Activated CD8-positive, alpha-beta memory T cell treated with anti-CD3 and anti-CD28 coated beads for 36 hours (primary cell): Measurements from ENCODE around the gene CENATAC. TPM values are rescaled to one million over a fixed set of nuclear protein-coding genes. Genes with fewer than 3 reads are reported as not detected.
"Not testable (repeated sequence)": the region's sequence is repeated elsewhere in the genome, so short reads cannot be mapped to it uniquely, and the experiment has no call there.

Source experiments
- CTCF ChIA-PET: fragments of 350-600 bp; sonication (Branson Sonifier 250); formaldehyde crosslinking; loops from one replicate; lab custom pipeline; 2021; ENCODE audit warnings: antibody characterized with exemption; lab: Charles Lee
- POLR2A ChIA-PET: fragments of 350-600 bp; sonication (Branson Sonifier 250); formaldehyde crosslinking; loops from one replicate; lab custom pipeline; 2021; ENCODE audit warnings: antibody characterized with exemption; lab: Charles Lee
- total RNA-seq, 2 experiments: library from RNA; stranded (reverse); gene quantifications; one replicate each; pipeline ENCODE4 v1.2.3, GENCODE V29; 2021

The CENATAC gene, protein sequence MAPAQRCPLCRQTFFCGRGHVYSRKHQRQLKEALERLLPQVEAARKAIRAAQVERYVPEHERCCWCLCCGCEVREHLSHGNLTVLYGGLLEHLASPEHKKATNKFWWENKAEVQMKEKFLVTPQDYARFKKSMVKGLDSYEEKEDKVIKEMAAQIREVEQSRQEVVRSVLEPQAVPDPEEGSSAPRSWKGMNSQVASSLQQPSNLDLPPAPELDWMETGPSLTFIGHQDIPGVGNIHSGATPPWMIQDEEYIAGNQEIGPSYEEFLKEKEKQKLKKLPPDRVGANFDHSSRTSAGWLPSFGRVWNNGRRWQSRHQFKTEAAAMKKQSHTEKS
- 10 to 100 TPM; 32.7 to 33.4 TPM for total RNA-seq

DNA sequence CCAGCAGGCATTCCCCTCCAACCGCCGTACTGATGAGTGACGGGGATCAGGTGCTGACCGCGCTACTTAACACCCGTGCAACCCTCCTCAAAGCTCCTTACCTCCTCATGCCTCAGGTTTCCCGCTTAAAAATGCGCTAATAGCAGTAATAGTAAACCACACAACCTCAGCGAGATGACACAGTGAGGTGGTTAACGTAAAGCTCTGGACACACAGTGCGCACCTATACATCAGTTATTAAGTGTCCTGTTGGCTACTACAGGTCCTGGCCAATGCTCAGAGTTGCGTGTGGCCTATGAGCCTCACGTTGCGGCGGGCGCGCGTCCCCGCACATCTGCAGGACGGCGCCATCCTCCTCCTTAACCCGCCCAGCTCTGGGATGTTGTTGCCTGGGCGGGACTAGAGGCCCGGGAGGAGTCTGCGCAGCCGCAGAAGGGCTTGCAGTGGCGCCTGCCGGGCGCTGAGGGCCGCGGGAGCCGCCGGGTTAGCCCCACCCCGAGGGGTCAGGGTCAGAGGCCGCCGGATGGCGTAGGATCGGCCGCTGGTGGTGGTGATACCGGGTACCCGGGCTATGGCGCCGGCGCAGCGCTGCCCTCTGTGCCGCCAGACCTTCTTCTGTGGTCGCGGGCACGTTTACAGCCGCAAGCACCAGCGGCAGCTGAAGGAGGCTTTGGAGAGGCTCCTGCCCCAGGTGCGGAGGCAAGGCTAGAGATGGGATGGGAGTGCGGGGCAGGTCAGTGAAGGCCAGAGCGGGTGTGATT, at the start of gene CENATAC:
Gene CENATAC, plus strand, starts transcription at position 512 of the 761 bp plus-strand sequence. Its CDS starts 60 bp downstream, at position 572.
- ChIA-PET POLR2A (interaction anchor here (0.5 to 2.4 kb wide), 9 partner anchors 10 to 1836 kb away, joined by 3 to 18 read pairs (median 3); partner anchors contain the start of genes RPS25 and TRAPPC4), CTCF (interaction anchor here (0.6 to 1.8 kb wide), 7 partner anchors 18 to 121 kb away, joined by 3 to 5 read pairs (median 3); partner anchors contain the start of gene VPS11)

- CTCF ChIA-PET = interaction anchor here (1.0 to 1.6 kb wide), 2 partner anchors 23 to 264 kb away, joined by 4 to 5 read pairs; no protein-coding TSS in a partner anchor
Measured at GRCh38 chr11:118953265-118953664, 44.7 kb upstream of the CENATAC start.

DNA sequence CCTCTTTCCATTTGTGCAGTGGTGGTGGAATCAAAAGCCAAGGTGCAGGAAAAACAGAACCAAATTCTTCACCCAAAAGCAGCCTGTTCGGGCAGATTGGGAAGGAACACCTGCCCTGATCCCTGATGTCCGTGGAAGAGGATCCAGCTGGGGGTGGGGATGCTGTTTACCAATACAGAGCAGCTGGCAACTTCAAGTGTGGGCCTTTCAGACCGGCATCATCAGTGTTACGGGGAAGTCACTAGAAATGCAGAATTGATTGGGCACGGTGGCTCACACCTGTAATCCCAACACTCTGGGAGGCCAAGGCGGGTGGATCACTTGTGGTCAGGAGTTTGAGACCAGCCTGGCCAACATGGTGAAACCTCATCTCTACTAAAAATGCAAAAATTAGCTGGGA, 44.0 kb upstream of the CENATAC start:
- POLR2A ChIA-PET = not testable (repeated sequence)
- CTCF ChIA-PET = interaction anchor here (5.1 kb wide), 1 partner anchor 264 kb away, joined by 15 read pairs; no protein-coding TSS in a partner anchor

More at GRCh38 chr11:118953265-118953664, 44.7 kb upstream of the CENATAC start:
- POLR2A ChIA-PET = no interaction called here

- POLR2A ChIA-PET = no interaction called here
- CTCF ChIA-PET = interaction anchor here (0.7 to 5.2 kb wide), 20 partner anchors 13 to 346 kb away, joined by 3 to 32 read pairs (median 4); no protein-coding TSS in a partner anchor
Measured at GRCh38 chr11:118956094-118956846, 41.7 kb upstream of the CENATAC start, which contains the start of gene UPK2. TSS of gene UPK2 (plus strand) at chr11:118956298. CDS start at chr11:118956351, 53 bp downstream.

- ChIA-PET CTCF (interaction anchor here (0.7 to 5.2 kb wide), 20 partner anchors 9 to 347 kb away, joined by 3 to 32 read pairs (median 4); no protein-coding TSS in a partner anchor), POLR2A (no interaction called here)
Measured at GRCh38 chr11:118956847-118957469, 41.0 kb upstream of the CENATAC start.

DNA sequence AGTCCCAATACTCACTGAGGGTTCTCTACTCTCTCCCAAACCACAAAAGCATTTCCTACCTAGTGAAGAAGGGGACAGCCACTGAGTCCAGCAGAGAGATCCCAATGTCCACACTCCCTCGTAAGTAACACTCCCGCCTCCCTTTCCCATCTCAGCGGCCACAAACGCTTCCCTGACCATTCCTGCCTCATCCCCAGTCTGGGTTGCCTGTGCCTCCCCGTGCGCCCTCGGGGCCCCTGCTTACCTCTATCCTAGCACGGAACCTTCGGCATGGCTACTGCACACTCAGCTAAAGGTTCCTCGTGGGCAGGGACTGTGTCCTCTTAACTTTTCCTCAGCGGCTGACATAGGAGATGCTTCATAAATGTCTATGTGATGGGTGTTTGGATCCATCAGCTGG, 40.4 kb upstream of the CENATAC start:
- ChIA-PET CTCF (interaction anchor here (0.9 to 5.2 kb wide), 13 partner anchors 8 to 347 kb away, joined by 3 to 32 read pairs (median 5); no protein-coding TSS in a partner anchor), POLR2A (no interaction called here)

DNA sequence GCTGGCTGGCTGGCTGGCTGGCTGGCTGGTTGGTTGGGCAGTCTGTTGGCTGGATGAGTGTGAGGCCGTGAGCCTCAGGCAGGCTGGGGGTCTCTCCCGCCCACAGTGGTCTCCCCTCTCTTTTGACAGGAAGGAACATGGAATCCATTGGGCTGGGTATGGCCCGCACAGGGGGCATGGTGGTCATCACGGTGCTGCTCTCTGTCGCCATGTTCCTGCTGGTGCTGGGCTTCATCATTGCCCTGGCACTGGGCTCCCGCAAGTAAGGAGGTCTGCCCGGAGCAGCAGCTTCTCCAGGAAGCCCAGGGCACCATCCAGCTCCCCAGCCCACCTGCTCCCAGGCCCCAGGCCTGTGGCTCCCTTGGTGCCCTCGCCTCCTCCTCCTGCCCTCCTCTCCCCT, 40.0 kb upstream of the CENATAC start:
- POLR2A ChIA-PET = no interaction called here

DNA sequence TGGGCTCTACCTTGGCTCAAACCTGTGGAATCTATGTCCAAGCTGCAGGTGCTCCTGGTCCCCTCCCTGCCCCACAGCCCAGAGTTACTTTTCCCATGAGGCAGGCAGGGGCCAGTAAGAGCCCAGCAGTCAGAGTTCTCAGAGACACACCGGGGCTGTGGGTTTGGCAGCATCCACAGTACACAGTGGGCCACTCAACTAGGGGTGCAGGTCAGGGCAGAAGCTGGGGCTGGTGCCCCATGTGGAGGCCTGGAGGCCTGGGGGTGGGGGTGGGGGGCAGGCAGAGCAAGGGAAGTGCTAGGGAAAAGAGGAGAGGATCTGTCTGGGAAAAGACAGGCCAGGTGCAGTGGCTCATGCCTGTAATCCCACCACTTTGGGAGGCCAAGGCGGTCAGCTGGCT, 39.4 kb upstream of the CENATAC start:
- POLR2A ChIA-PET = no interaction called here

More for the DNA sequence above, 40.0 kb upstream of the CENATAC start:
- CTCF ChIA-PET = interaction anchor here (0.9 to 5.2 kb wide), 6 partner anchors 8 to 268 kb away, joined by 3 to 32 read pairs (median 10); no protein-coding TSS in a partner anchor

DNA sequence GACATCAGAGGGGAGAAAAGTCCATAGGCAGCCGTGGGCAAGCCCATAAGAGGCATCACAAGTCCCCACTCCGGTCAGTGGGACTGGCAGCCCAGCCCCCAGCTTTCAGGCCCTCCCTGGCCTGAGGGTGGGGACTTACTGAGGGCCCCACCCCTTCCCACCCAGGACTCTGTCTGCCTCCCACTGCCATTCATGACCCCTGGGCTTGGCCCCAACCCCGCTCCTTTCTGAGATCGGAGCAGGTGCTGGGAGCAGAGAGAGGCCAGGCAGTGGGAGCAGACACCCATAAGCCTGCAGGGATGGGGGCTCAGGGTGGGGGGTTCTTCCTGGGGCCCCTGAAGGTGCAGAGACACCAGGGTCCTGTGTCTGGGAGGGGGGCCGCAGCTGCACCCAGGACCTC, 36.7 kb upstream of the CENATAC start:
- ChIA-PET CTCF (interaction anchor here (1.2 kb wide), 1 partner anchor 18 kb away, joined by 3 read pairs; no protein-coding TSS in a partner anchor), POLR2A (no interaction called here)

More for the DNA sequence above, 39.4 kb upstream of the CENATAC start:
- CTCF ChIA-PET = interaction anchor here (5.1 to 5.2 kb wide), 2 partner anchors 49 to 269 kb away, joined by 15 to 32 read pairs; no protein-coding TSS in a partner anchor

DNA sequence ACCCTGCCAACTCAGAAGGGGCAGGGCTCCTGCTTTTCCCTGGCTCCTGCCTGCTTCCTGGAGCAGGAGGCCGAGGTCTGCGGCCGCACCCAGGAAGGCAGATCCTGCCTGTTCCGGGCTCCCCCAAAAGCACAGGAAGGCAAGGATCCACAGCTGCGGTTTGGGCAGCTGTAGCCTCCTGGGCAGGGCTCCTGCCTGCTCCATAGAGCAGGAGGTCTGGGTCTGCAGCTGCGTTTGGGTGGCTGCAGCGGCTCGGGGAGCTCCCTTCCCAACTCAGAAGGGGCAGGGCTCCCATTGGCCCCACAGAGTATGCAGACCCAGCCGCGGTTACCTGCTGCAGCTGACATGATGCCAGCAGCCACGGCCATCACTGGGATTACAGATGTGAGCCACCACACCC, 36.3 kb upstream of the CENATAC start:
- ChIA-PET POLR2A (no interaction called here), CTCF (interaction anchor here (1.2 kb wide), 1 partner anchor 19 kb away, joined by 3 read pairs; no protein-coding TSS in a partner anchor)

DNA sequence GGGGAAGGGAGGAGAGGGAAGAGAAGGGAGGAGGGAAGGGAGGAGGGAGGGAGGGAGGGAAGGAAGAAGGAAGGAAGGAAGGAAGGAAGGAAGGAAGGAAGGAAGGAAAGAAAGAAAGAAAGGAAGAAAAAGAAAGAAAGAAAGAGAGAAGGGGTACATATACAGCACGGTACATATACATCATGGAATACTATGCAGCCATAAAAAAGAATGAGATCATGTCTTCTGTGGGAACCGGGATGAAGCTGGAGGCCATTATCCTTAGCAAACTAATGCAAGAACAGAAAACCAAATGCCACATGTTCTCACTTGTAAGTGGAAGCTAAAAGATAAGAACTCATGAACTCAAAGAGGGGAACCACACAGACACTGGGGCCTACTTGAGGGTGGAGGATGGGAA, 28.4 kb upstream of the CENATAC start:
- POLR2A ChIA-PET = not testable (repeated sequence)
- CTCF ChIA-PET = interaction anchor here (1.4 kb wide), 1 partner anchor 12 kb away, joined by 3 read pairs; no protein-coding TSS in a partner anchor

DNA sequence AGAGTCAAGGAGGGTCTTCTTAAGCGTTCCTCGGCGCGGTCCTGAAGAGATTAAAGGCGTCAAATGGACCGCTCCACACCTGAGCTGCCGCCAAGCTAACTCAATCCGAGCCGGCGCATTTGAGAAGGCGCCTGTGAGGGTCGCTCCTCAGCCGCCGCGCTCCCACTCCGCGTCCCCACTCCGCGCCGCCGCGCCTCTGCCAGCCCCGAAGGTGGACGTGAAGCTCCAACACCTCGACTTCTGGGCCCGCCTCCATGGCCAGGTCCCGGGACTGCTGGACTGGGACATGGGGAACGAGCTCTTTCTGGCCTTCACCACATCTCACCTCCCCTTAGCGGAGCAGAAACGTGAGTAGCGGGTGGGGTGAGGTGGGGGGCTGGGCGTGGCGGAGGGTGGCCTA, 26.3 kb upstream of the CENATAC start, which contains the start of gene FOXR1:
Gene FOXR1, plus strand, starts transcription at position 116 of the 400 bp plus-strand sequence. Its CDS starts 171 bp downstream, at position 287.
- ChIA-PET CTCF (no interaction called here), POLR2A (no interaction called here)

- CTCF ChIA-PET = interaction anchor here (0.7 kb wide), 1 partner anchor 149 kb away, joined by 3 read pairs; no protein-coding TSS in a partner anchor
- POLR2A ChIA-PET = no interaction called here
Measured at GRCh38 chr11:118973985-118974384, 24.0 kb upstream of the CENATAC start.

GRCh38 chr11:118975771-118976709, 21.9 kb upstream of the CENATAC start:
- ChIA-PET POLR2A (no interaction called here), CTCF (no interaction called here)

DNA sequence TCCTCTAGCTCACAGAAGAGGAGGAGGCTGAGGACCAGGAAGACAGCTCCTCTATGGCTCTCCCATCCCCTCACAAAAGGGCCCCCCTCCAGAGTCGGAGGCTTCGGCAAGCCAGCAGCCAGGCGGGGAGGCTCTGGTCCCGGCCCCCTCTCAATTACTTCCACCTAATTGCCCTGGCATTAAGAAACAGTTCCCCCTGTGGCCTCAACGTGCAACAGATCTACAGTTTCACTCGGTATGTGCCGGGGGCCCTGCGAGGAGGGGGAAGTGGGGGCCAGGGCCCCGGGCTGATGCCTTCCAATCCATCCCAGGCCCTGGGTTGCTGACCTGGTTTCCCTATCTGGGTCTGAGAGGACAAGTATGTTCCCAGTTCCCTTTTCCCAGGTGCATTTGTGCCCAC, 18.5 kb upstream of the CENATAC start:
- POLR2A ChIA-PET = no interaction called here
- CTCF ChIA-PET = no interaction called here

DNA sequence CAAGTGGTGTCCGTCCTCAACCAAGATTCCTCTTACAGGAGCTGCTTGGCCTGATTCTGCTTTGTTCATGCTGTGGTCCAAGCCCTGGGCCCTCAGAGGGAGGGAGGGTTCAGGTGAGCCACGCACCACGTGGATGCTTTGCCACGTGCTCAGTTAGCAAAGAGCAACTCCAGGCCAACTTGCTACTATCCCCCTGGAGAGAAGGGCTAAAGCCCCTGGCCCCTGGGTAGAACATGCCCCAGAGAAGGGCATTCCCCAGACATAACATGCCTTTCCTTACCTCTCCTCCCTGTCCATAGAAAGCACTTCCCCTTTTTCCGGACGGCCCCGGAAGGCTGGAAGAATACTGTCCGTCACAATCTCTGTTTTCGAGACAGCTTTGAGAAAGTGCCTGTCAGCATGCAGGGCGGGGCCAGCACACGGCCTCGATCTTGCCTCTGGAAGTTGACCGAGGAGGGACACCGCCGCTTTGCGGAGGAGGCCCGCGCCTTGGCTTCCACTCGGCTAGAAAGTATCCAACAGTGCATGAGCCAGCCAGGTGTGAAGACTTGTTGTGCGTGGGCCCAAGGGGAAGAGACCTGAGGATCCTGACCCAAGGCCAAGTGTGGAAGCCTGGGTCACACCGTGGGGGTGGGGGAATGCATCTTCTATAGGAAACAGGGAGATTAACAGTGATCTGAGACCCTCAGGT, 17.6 kb upstream of the CENATAC start:
- POLR2A ChIA-PET = no interaction called here
- CTCF ChIA-PET = no interaction called here
